K562 (cell line): Measurements from ENCODE around the gene CD68. TPM values are rescaled to one million over a fixed set of nuclear protein-coding genes. Genes with fewer than 3 reads are reported as not detected.

ENCODE experiments used
- GMEB1 ChIP-seq: fragments of 250-450 bp; sonication (Bioruptor Pico); IDR thresholded peaks from 2 replicates; pipeline ENCODE4 v1.4.0; 2020; ENCODE audit warnings: mild to moderate bottlenecking
- NFE2L1 ChIP-seq: fragments of 450-650 bp; IDR thresholded peaks from 2 replicates; pipeline ENCODE4 v1.6.1; 2016; ENCODE audit warnings: missing genetic modification characterization, low read depth, mild to moderate bottlenecking, missing compliant biosample characterization, moderate library complexity, borderline replicate concordance
- PHF8 ChIP-seq: fragments of 200-600 bp; sonication (generic); IDR thresholded peaks from 2 replicates; pipeline ENCODE4 v1.6.1; 2012; ENCODE audit warnings: mixed run types, mild to moderate bottlenecking, inconsistent platforms, low read length, moderate library complexity, borderline replicate concordance
- PURB ChIP-seq: sonication (generic); formaldehyde crosslinking; IDR thresholded peaks from 2 replicates; pipeline ENCODE4 v1.9.0; 2021; ENCODE audit warnings: low read depth, mild to moderate bottlenecking, missing genetic modification reagents
- REST ChIP-seq, 2 experiments: fragments of 450-650 bp; formaldehyde crosslinking in 1 of 2; IDR thresholded peaks; 2 replicates each; pipeline versions ENCODE4 v1.4.0 to v1.6.1; 2014 to 2020; ENCODE audit warnings: mild to moderate bottlenecking in 2 of 2, borderline replicate concordance in 1 of 2, low read depth in 1 of 2
- SFPQ ChIP-seq: fragments of 200-400 bp; formaldehyde crosslinking; IDR thresholded peaks from 2 replicates; pipeline ENCODE4 v1.6.1; 2017; ENCODE audit warnings: mild to moderate bottlenecking, low read depth, low read length, moderate library complexity
- SMARCA4 ChIP-seq: fragments of 450-650 bp; IDR thresholded peaks from 2 replicates; pipeline ENCODE4 v1.6.1; 2016
- ZBTB33 ChIP-seq: sonication (generic); formaldehyde crosslinking; IDR thresholded peaks from 2 replicates; pipeline ENCODE4 v1.8.1; 2023; ENCODE audit warnings: mild to moderate bottlenecking, missing genetic modification reagents
- ZNF3 ChIP-seq: fragments of 250-450 bp; sonication (Bioruptor Pico); IDR thresholded peaks from 2 replicates; pipeline ENCODE4 v1.5.0; 2021; ENCODE audit warnings: mild to moderate bottlenecking, moderate library complexity
- ZNF395 ChIP-seq: fragments of 200-800 bp; sonication (Bioruptor generic); IDR thresholded peaks from 2 replicates; pipeline ENCODE4 v1.6.1; 2017; ENCODE audit warnings: missing genetic modification characterization, missing compliant biosample characterization
- polyA plus RNA-seq, 8 experiments: library from polyadenylated mRNA; depleted of rRNA in 4 of 8; stranded (reverse) in 5 of 8; unstranded in 3 of 8; fragments of >200 nt; fragmentation: Nextera tagmentation in 2 of 8; fragmentation: Illumina TruSeq in 1 of 8; extraction: Ambion mirVana in 2 of 8; extraction: Trizol in 1 of 8; gene quantifications; 2 replicates each; pipeline versions ENCODE4 v1.2.1 to v1.2.3, GENCODE V29; 2011 to 2014; ENCODE audit warnings: inconsistent platforms in 1 of 8, missing spikeins in 1 of 8
- total RNA-seq, 7 experiments: library from RNA; depleted of rRNA in 6 of 7; stranded (reverse); fragments of >200 nt in 6 of 7; fragmentation: Illumina TruSeq in 2 of 7; extraction: Trizol in 2 of 7; gene quantifications; 2 replicates each; pipeline versions ENCODE4 v1.2.1 to v1.2.3, GENCODE V29; 2011 to 2021; ENCODE audit warnings: low replicate concordance in 1 of 7

CD68 gene
- total and polyA plus RNA-seq, 9 of the 15 experiments (the other 6 are each of a cell fraction or from before 2014, with no cell fraction given): 28.2 to 89.8 (median 37.7) TPM

GRCh38 chr17:7611635-7612293, 32.3 kb downstream of the CD68 start (continued):
- TF ChIP-seq REST (IDR thresholded peaks at IDR 0.05; ENCODE audit: borderline replicate concordance) (no peak), REST (CRISPR knock-in tag; IDR thresholded peaks at IDR 0.05; ENCODE audit: low read depth) (no peak), PURB (CRISPR knock-in tag) (no peak), SFPQ (no peak), ZNF3 (CRISPR knock-in tag) (no peak), PHF8 (no peak), GMEB1 (no peak), ZBTB33 (no peak), NFE2L1 (tag) (peak; percentile 72; the same call in 1 of the 2 replicates), ZNF395 (CRISPR knock-in tag) (no peak), SMARCA4 (peak; percentile 19; the same call in 1 of the 2 replicates)
